GM19328 (cell line): Measurements from ENCODE around the gene COG1.

Experiments
- ATAC-seq: cut with Tn5 transposase; IDR thresholded peaks from one replicate; pipeline ENCODE4 v1.9.1; 2021; ENCODE audit warnings: mild to moderate bottlenecking, moderate library complexity; ENCODE audit not compliant: unreplicated experiment

COG1 gene

DNA sequence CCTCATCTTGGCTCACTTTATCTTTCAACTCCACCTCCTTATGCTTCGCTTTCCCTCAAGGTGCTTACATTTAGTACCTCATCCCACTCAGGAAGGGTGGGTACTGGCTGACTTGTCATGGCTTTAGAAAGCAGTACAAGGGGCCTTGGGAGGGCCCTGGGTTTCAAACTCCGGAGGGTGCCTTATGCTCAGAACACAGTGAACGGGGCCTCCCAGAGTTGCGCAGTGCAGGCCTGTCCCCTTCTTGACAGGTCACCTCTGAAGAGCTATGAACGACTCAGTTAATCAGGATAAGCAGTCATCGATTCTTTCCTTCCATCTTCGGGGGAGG is 6.0 kb downstream of the COG1 start:
- no peak for ATAC-seq

- ATAC-seq: no peak
Observed at GRCh38 chr17:73199751-73200317, 7.0 kb downstream of the COG1 start.

GRCh38 chr17:73200476-73200875 is 7.6 kb downstream of the COG1 start:
- no peak for ATAC-seq

DNA sequence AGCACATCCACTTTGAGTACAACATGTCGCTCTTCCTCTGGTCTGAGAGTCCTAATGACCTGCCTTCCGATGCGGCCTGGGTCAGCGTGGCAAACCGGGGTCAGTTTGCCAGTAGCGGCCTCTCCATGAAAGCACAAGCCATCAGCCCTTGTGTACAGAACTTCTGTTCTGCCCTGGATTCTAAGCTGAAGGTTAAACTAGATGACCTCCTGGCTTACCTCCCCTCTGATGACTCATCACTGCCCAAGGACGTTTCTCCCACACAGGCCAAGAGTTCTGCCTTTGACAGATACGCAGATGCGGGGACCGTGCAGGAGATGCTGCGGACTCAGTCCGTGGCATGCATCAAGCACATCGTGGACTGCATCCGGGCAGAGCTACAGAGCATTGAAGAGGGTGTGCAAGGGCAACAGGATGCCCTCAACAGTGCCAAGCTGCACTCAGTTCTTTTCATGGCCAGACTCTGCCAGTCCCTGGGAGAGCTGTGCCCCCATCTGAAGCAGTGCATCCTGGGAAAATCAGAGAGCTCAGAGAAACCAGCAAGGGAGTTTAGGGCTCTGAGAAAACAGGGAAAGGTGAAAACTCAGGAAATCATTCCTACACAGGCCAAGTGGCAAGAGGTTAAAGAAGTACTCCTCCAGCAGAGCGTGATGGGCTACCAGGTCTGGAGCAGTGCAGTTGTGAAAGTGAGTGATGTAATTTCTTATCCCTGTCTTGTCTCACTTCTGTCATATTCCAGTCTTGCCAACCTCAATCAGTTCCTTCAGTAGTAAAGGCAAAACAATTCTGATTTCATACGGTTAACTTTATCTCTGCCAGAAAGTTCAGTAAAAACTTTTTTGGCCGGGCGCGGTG is 8.6 kb downstream of the COG1 start:
- ATAC-seq: no peak

GRCh38 chr17:73203135-73203787 is 10.4 kb downstream of the COG1 start:
- no peak for ATAC-seq

DNA sequence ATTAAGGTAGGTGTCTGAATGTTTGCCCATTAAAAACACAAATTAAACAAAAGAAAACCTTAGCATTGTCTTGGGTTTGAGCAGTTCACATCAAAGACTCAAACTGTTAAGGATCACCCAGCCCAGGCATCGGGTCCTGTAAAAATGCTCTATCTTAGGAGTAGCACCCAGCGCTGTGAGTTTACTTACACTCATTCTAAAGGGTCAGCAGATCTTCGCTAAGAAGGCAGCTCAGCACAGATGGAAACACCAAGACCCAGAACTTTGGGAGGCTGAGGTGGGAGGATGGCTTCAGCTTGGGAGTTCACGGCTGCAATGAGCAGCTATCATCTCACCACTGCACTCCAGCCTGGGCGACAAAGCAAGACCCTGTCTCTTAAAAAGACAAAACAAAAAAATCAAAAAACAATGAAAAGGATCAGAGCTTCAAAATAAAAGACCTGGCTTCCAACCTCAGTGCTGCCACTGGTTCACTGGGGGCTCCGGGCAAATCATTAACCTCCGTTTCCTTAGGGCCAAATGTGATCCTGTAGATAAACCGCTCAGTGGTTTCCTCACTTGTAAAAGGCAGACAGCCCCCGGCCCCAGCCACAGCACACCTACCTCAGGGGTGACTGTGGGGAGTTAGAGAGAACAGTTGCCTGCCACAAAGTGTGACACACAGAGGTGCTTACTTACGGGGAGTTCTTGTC is 11.1 kb downstream of the COG1 start:
- no peak for ATAC-seq

- ATAC-seq: no peak
Observed at GRCh38 chr17:73205459-73205961, 12.7 kb downstream of the COG1 start.

DNA sequence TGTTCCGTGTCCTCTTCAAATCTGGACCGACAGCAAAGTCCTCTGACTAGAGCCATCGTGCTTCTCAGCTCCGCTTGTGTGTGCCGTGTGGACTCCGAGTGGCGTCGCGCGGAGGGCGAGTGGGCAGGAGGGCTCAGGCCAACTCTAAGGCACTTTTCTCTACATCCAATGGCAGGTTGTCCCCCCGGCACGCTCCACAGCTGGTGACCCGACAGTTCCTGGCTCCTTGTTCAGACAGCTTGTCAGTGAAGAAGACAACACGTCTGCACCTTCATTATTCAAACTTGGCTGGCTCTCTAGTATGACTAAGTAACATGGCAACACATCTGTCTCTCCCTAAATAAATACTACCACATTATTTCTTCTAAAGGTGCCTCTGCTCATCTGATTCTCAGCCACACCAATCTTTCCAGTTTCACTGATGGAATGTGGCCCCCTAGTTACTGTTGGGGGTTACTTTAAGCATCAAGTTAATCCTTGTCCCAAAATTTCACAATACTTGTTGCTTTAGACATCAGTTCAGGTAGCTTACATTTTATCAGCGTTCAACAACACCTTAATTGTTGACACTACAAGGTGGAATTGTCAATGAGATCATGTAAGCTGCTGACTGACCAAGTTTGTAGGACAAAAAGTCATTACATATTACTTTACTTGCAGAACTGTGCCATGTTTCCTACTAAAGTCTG is 15.4 kb downstream of the COG1 start:
- ATAC-seq: no peak

DNA sequence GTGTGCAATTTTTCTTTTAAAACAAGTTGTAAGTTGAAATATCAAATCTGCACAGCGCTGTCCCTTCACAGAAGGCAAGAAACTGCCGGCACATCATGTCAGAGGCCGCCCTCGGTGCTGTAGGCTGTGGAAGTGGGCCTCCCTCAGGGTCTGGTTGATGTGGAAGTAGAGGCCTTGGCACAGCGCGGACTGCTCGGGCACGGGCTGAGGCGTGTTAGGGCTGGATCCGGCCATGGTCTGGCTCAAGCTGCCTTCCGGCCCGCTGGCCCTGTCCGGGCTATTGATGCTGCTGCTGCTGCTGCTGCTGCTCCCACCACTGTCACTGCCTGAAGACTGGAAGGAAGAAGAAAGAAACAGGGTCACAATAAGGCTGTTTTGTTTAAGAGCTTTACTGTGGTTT is 16.6 kb downstream of the COG1 start:
- ATAC-seq: no peak

- no peak for ATAC-seq
Observed at GRCh38 chr17:73210002-73210678, 17.3 kb downstream of the COG1 start.

GRCh38 chr17:73211745-73212144 is 18.9 kb downstream of the COG1 start:
- ATAC-seq: no peak

GRCh38 chr17:73214008-73214407 is 21.2 kb downstream of the COG1 start:
- no peak for ATAC-seq

- ATAC-seq: no peak
Observed at GRCh38 chr17:73214851-73215250, 22.0 kb downstream of the COG1 start.

DNA sequence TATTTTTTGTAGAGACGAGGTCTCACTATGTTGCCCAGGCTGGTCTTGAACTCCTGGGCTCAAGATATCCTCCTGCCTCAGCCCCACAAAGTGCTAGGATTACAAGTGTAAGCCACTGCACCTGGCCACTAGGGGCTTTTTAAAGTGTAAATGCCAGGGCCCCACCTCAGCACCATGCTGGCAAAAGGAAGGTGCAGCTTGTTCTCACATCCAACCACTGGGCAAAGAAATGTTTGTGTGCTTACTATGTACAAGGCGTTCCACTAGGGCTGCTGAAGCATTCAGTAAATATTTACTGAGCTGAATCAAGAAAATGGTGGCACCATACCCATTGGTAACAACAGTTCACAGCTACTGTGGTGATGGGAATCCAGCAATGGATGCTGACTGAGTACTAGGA is 22.6 kb downstream of the COG1 start:
- no peak for ATAC-seq

DNA sequence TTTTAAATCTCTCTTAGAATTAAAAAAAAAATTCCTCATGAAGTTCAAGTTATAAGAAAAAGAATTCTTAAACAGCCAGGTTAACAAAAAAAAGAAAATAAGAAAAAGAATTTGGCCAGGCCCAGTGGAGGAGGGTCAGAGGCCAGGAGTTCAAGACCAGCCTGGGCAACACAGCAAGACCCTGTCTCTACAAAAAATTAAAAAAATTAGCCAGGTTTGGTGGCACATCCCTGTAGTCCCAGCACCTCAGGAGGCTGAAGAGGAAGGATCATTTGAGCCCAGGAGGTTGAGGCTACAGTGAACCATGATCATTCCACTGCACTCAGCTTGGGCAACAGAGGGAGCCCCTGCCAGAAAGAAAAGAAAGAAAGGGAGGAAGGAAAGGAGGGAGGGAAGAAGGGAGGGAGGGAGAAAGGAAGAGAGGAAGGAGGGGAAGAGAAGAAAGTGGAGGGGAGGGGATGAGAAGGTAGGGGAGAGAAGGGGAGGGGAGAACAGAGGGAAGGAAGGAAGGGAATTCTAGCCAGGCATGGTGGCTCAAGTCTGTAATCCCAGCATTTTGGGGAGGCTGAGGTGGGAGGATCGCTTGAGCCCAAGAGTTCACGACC is 30.9 kb downstream of the COG1 start:
- no peak for ATAC-seq

DNA sequence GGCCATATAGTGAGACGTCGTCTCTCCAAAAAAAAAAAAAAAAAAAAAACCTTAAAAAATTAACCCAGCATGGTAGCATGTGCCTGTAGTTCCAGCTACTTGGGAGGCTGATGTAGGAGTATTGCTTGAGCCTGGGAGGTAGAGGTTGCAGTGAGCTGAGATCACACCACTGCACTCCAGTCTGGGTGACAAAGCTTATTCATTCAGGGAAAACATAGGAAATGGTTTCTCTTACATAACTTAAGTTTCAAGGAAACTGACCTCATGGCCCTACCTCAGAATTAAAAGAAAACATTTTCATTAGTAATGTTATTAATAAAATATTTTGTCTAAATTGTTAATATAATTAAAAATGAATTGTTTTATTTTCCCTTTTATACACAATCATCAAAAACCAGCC is 31.4 kb downstream of the COG1 start:
- ATAC-seq: no peak

DNA sequence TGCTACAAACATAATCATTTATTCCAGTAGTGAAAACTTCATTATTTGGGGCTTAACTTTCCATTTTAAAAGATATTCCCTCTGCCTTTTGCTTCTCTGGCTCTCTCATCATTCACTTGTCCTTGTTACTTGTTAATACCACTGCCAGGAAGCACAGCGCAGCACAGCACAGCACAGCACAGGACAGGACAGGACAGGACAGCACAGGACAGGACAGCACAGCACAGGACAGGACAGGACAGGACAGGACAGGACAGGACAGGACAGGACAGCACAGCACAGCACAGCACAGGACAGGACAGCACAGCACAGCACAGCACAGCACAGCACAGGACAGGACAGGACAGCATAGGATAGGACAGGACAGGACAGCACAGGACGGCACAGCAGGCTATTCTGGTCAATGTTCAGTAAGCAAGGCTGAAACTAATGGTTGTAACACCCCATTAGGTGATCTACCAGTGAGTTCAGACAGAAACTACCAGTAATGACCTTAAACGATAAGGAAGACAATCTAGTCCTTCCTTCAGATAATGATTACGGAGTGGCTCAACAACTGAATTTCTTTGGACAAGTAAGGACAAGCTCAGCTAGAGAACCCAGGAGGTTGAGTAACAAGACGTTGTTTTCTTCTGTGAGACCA is 31.9 kb downstream of the COG1 start:
- ATAC-seq: no peak

- ATAC-seq: no peak
Observed at GRCh38 chr17:73226556-73227172, 33.8 kb downstream of the COG1 start.

GRCh38 chr17:73227379-73227778 is 34.5 kb downstream of the COG1 start:
- no peak for ATAC-seq
